Colonic mucosa (tissue), 4 donors: ENCODE results near the gene FN3KRP. TPM values are rescaled to one million over a fixed set of nuclear protein-coding genes. Genes with fewer than 3 reads are reported as not detected.

Source experiments
- DNase-seq: peaks from one replicate; pipeline ENCODE4 v3.0.0-alpha.2; 2020
- H3K27ac ChIP-seq: fragments of 200-600 bp; one replicate; pipeline ENCODE4 v1.8.0; 2021
- H3K27me3 ChIP-seq: fragments of 200-600 bp; one replicate; pipeline ENCODE4 v1.8.0; 2021
- H3K36me3 ChIP-seq: fragments of 200-600 bp; one replicate; pipeline ENCODE4 v1.8.0; 2021
- H3K4me1 ChIP-seq: fragments of 200-600 bp; one replicate; pipeline ENCODE4 v1.8.0; 2021; ENCODE audit warnings: mild to moderate bottlenecking
- H3K4me3 ChIP-seq: fragments of 200-600 bp; one replicate; pipeline ENCODE4 v1.8.0; 2021
- H3K9ac ChIP-seq, 2 donors: one replicate each; pipeline ENCODE4 v1.7.0; 2013; ENCODE audit warnings: control low read depth in 2 of 2, low read depth in 2 of 2, low read length in 2 of 2
- H3K9me3 ChIP-seq: fragments of 200-600 bp; one replicate; pipeline ENCODE4 v1.8.0; 2021
- intact Hi-C: fragments of 100-400 bp; cut with DNase I; formaldehyde crosslinking; loops from one replicate; pipeline ENCODE4 v1.14.1; 2022
- total RNA-seq, 2 donors: library from RNA; stranded (reverse); fragmentation: NEBNext Ultra II Directional in 1 of 2; extraction: Animal tissue kit (Norgen Biotek cat#: 25700) in 1 of 2; gene quantifications; one replicate each; pipeline ENCODE4 v1.2.1, GENCODE V29; 2021
- TF ChIP-seq, protein P1 (sequence below): fragments of 200-600 bp; IDR thresholded peaks from one replicate; pipeline ENCODE4 v1.8.0; 2022; ENCODE audit warnings: antibody characterized with exemption, mild to moderate bottlenecking
- donor health status: healthy.
- donor health status: DM: no; HTN: no; CAD: no.
- donor health status: DM: no; HTN: no; CAD: no.

FN3KRP gene
- total RNA-seq, 2 donors from 2014 or later, result 34.4 to 52.5 TPM

GRCh38 chr17:82670661-82671450, 45.6 kb upstream of the FN3KRP start:
- H3K27ac ChIP-seq, result no peak overlapping the region
- TF ChIP-seq, protein P1, sequence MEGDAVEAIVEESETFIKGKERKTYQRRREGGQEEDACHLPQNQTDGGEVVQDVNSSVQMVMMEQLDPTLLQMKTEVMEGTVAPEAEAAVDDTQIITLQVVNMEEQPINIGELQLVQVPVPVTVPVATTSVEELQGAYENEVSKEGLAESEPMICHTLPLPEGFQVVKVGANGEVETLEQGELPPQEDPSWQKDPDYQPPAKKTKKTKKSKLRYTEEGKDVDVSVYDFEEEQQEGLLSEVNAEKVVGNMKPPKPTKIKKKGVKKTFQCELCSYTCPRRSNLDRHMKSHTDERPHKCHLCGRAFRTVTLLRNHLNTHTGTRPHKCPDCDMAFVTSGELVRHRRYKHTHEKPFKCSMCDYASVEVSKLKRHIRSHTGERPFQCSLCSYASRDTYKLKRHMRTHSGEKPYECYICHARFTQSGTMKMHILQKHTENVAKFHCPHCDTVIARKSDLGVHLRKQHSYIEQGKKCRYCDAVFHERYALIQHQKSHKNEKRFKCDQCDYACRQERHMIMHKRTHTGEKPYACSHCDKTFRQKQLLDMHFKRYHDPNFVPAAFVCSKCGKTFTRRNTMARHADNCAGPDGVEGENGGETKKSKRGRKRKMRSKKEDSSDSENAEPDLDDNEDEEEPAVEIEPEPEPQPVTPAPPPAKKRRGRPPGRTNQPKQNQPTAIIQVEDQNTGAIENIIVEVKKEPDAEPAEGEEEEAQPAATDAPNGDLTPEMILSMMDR, result no peak

DNA sequence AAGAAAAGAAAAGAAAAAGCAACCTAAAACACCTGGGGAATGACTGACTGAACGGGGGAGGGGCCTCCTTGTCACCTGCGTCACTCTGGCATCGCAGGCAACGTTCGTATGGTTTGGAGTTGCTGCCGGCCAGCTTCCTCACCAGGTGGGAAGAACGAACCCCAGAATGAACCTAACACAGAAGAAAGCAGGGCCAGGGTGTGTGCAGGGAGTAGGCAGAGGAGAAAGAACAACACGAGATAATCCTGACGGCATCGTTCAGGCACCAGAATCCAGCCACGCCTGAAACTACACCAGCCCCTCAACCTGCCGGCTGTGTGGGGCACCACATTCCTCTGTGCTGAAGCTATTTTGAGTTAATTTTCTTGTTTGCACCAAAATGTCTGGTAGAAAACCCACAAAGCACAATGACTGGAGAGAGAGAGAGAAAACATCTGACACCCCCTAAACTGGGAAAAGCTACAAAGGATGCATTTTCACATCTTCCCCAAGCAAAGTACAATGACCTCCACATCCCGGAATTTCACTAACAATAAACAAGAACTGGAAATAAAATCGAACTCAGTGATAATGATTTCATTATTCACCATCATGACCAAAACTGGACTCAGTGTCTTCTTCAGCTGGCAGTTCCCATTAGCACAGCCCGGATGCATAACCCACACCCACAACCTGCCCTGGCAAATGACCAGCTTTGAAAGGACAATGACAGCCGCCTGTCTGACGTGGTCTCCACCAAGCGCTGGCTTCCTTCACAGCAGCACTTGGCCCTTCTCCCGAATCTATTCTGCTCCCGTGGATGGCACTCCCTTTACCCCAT, 41.6 kb upstream of the FN3KRP start:
- H3K9me3 ChIP-seq, result no peaks in the 10 kb centered on the region
- H3K4me3 ChIP-seq, result no peak overlapping the region
- peak overlapping the region in 1 of 2 donors; percentile 40 for H3K9ac ChIP-seq
- H3K36me3 ChIP-seq, result no peaks in the 10 kb centered on the region
- TF ChIP-seq, protein P1, result no peak
- H3K27me3 ChIP-seq, result no peaks in the 10 kb centered on the region
- peak; percentile 52 for DNase-seq
- intact Hi-C loops, result no loop called here
- H3K27ac ChIP-seq, result no peak overlapping the region
- no peaks in the 10 kb centered on the region for H3K4me1 ChIP-seq

More at GRCh38 chr17:82670661-82671450, 45.6 kb upstream of the FN3KRP start:
- no peak for DNase-seq
- Histone ChIP-seq H3K9ac (peak overlapping the region in 1 of 2 donors; percentile 19), H3K4me3 (no peak overlapping the region), H3K36me3 (no peaks in the 10 kb centered on the region), H3K27me3 (no peaks in the 10 kb centered on the region), H3K9me3 (no peaks in the 10 kb centered on the region), H3K4me1 (no peaks in the 10 kb centered on the region)
- intact Hi-C loops, result no loop called here

DNA sequence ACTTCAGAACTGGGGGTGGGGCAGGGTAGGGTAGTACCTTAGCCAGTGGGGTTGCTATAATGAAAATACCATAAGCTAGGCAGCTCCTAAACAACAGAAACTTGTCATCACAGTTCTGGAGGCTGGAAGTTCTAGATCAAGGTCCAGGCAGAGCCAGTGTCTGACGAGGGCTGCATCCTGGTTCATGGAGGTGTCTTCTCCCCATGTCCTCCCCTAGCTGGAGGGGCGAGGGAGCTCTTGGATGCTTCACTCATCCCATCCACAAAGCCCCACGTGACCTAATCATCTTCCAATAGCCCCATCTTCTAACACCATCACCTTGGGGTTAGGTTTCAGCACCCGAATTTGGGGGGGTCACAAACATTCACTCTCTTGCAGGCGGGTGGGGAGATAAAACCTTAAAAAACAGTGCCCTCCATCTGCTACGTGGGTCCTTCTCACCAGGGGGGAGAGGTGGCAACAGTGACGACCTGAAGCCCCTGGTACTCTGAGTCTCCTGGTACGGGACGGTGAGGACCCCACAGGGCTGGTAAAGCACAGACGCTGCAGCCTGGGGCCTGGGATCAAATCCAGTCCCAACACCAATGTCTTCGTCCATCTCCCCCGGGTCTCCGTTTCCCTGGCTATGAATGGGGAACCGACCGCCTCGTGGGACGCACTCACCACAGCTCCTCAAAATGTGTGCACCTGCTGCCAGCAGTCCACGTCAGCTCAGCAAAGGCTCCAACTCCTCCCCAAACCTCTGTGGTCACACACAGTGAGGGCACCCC, 40.8 kb upstream of the FN3KRP start:
- no peaks in the 10 kb centered on the region for H3K4me1 ChIP-seq
- H3K36me3 ChIP-seq, result no peaks in the 10 kb centered on the region
- TF ChIP-seq, protein P1, result no peak
- no peaks in the 10 kb centered on the region for H3K9me3 ChIP-seq
- intact Hi-C loops, result no loop called here
- H3K9ac ChIP-seq, result peak overlapping the region in 1 of 2 donors; percentile 40
- H3K27ac ChIP-seq, result no peak overlapping the region
- DNase-seq, result no peak
- no peaks in the 10 kb centered on the region for H3K27me3 ChIP-seq
- H3K4me3 ChIP-seq, result no peak overlapping the region

DNA sequence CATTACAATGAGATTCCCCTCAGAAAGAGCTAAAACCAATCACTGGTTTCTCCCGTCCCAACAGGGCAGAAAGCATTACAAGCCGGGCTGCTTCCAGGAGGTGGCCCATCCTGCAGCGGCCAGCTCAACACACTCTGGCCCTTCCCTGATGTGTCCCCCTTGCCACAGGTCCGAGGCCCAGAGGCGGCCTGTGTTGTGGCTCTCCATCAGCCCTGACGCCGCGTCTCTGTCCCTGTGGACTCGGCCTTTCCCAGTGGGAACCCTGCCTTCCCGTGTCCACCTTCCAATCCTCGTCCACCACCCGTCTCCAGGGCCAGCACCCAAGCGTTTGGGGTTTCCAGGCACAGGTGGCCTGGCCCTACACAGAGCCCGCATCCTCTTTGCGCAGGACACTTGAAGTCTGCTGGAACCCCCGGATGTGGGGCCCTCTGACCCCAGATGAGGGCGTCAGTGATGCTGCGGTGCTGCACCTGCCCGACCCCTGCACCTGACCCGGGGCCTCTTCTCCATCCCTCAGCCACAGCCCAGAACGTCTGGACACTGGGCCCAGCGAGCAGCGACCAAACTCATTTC, 39.1 kb upstream of the FN3KRP start:
- Histone ChIP-seq H3K4me3 (no peak overlapping the region), H3K9me3 (no peaks in the 10 kb centered on the region), H3K9ac (no peak overlapping the region), H3K27ac (no peak overlapping the region), H3K36me3 (no peaks in the 10 kb centered on the region), H3K4me1 (no peaks in the 10 kb centered on the region), H3K27me3 (no peaks in the 10 kb centered on the region)
- intact Hi-C loops, result no loop called here
- no peak for DNase-seq
- TF ChIP-seq, protein P1, result no peak
